Effector memory CD4-positive, alpha-beta T cell (primary cell): ENCODE measurements around the gene CCDC187.

Source experiments
- DNase-seq, 3 donors: peaks; one replicate each; pipeline ENCODE4 v3.0.0-alpha.2; 2020
- H3K27ac ChIP-seq: 2 replicates; pipeline ENCODE4 v1.7.0; 2013; ENCODE audit warnings: mild to moderate bottlenecking, low read length, moderate library complexity; ENCODE audit not compliant: insufficient read depth, poor library complexity, severe bottlenecking
- H3K27me3 ChIP-seq: replicated peaks from 2 replicates; pipeline ENCODE4 v1.7.0; 2013; ENCODE audit warnings: mild to moderate bottlenecking, low read length; ENCODE audit not compliant: insufficient read depth, control insufficient read depth, poor library complexity, severe bottlenecking
- H3K36me3 ChIP-seq: 2 replicates; pipeline ENCODE4 v1.7.0; 2013; ENCODE audit warnings: mild to moderate bottlenecking, low read length, moderate library complexity; ENCODE audit not compliant: control insufficient read depth, insufficient read depth
- H3K4me1 ChIP-seq: 2 replicates; pipeline ENCODE4 v1.7.0; 2013; ENCODE audit warnings: low read length, mild to moderate bottlenecking; ENCODE audit not compliant: control insufficient read depth, insufficient read depth, poor library complexity, severe bottlenecking
- H3K4me3 ChIP-seq: 2 replicates; pipeline ENCODE4 v1.7.0; 2013; ENCODE audit warnings: low read length, low read depth, mild to moderate bottlenecking; ENCODE audit not compliant: insufficient read depth, poor library complexity, severe bottlenecking
- H3K9me3 ChIP-seq: 2 replicates; pipeline ENCODE4 v1.7.0; 2013; ENCODE audit warnings: mild to moderate bottlenecking, low read length, moderate library complexity; ENCODE audit not compliant: control insufficient read depth

CCDC187 gene

GRCh38 chr9:136225748-136226679 is 77.9 kb downstream of the CCDC187 start:
- H3K4me1 ChIP-seq = peaks cover 7% of the 10 kb centered on the region
- no peaks in the 10 kb centered on the region for H3K9me3 ChIP-seq
- H3K27ac ChIP-seq = peak overlapping the region; percentile 73
- no peaks in the 10 kb centered on the region for H3K27me3 ChIP-seq
- peaks cover 27% of the 10 kb centered on the region for H3K36me3 ChIP-seq
- DNase-seq = peak; percentile 24 to 62 (median 52)
- no peak overlapping the region for H3K4me3 ChIP-seq

- Histone ChIP-seq H3K27me3 (no peaks in the 10 kb centered on the region), H3K36me3 (peaks cover 27% of the 10 kb centered on the region), H3K4me1 (peaks cover 7% of the 10 kb centered on the region), H3K4me3 (no peak overlapping the region), H3K9me3 (no peaks in the 10 kb centered on the region), H3K27ac (peak overlapping the region; percentile 73)
- peak in 2 of 3 donors; percentile 21 to 44 for DNase-seq
Measured at GRCh38 chr9:136225366-136225747, 78.5 kb downstream of the CCDC187 start.

GRCh38 chr9:136223871-136224640 is 79.8 kb downstream of the CCDC187 start:
- Histone ChIP-seq H3K36me3 (peaks cover 34% of the 10 kb centered on the region), H3K4me1 (peaks cover 7% of the 10 kb centered on the region), H3K9me3 (no peaks in the 10 kb centered on the region), H3K27ac (peak overlapping the region; percentile 73), H3K4me3 (no peak overlapping the region), H3K27me3 (no peaks in the 10 kb centered on the region)
- no peak for DNase-seq

- DNase-seq = no peak
- H3K36me3 ChIP-seq = peaks cover 46% of the 10 kb centered on the region
- H3K27me3 ChIP-seq = no peaks in the 10 kb centered on the region
- H3K9me3 ChIP-seq = no peaks in the 10 kb centered on the region
- no peak overlapping the region for H3K27ac ChIP-seq
- H3K4me3 ChIP-seq = no peak overlapping the region
- peaks cover 7% of the 10 kb centered on the region for H3K4me1 ChIP-seq
Measured at GRCh38 chr9:136222906-136223285, 81.0 kb downstream of the CCDC187 start.

- H3K27me3 ChIP-seq = no peaks in the 10 kb centered on the region
- peaks cover 47% of the 10 kb centered on the region for H3K36me3 ChIP-seq
- DNase-seq = no peak
- no peaks in the 10 kb centered on the region for H3K9me3 ChIP-seq
- no peak overlapping the region for H3K27ac ChIP-seq
- peaks cover 7% of the 10 kb centered on the region for H3K4me1 ChIP-seq
- H3K4me3 ChIP-seq = no peak overlapping the region
Measured at GRCh38 chr9:136222166-136222905, 81.6 kb downstream of the CCDC187 start.

- H3K27ac ChIP-seq = no peak overlapping the region
- H3K27me3 ChIP-seq = no peaks in the 10 kb centered on the region
- H3K36me3 ChIP-seq = peaks cover 58% of the 10 kb centered on the region
- peaks cover 7% of the 10 kb centered on the region for H3K4me1 ChIP-seq
- DNase-seq = peak in 1 of 3 donors; percentile 44
- no peak overlapping the region for H3K4me3 ChIP-seq
- H3K9me3 ChIP-seq = no peaks in the 10 kb centered on the region
Measured at GRCh38 chr9:136220017-136220729, 83.7 kb downstream of the CCDC187 start.

- peaks cover 67% of the 10 kb centered on the region for H3K36me3 ChIP-seq
- H3K27ac ChIP-seq = no peak overlapping the region
Measured at GRCh38 chr9:136219276-136219675, 84.6 kb downstream of the CCDC187 start.

GRCh38 chr9:136218673-136219072 is 85.2 kb downstream of the CCDC187 start:
- Histone ChIP-seq H3K9me3 (no peaks in the 10 kb centered on the region), H3K36me3 (peaks cover 66% of the 10 kb centered on the region), H3K4me3 (no peak overlapping the region), H3K4me1 (no peaks in the 10 kb centered on the region), H3K27me3 (no peaks in the 10 kb centered on the region), H3K27ac (no peak overlapping the region)
- no peak for DNase-seq

More at GRCh38 chr9:136219276-136219675, 84.6 kb downstream of the CCDC187 start:
- Histone ChIP-seq H3K27me3 (no peaks in the 10 kb centered on the region), H3K9me3 (no peaks in the 10 kb centered on the region), H3K4me3 (no peak overlapping the region), H3K4me1 (peaks cover 5% of the 10 kb centered on the region)
- DNase-seq = no peak

- H3K36me3 ChIP-seq = peaks cover 67% of the 10 kb centered on the region
Measured at GRCh38 chr9:136218271-136218670, 85.6 kb downstream of the CCDC187 start.

More at GRCh38 chr9:136218271-136218670, 85.6 kb downstream of the CCDC187 start:
- Histone ChIP-seq H3K27ac (no peak overlapping the region), H3K27me3 (no peaks in the 10 kb centered on the region), H3K4me1 (no peaks in the 10 kb centered on the region), H3K4me3 (no peak overlapping the region), H3K9me3 (no peaks in the 10 kb centered on the region)
- DNase-seq = no peak
